ENCODE data around the gene MAP3K8.

The MAP3K8 gene

GRCh38 chr10:30467651-30468338, 33.8 kb downstream of the MAP3K8 start:
- TF ChIP-seq CTCF (IDR thresholded peaks at IDR 0.05) = no peak

GRCh38 chr10:30472414-30473155, 38.6 kb downstream of the MAP3K8 start:
- no peak for TF ChIP-seq CTCF (IDR thresholded peaks at IDR 0.05)

- TF ChIP-seq CTCF (IDR thresholded peaks at IDR 0.05) = no peak
These were observed 42.6 kb downstream of the MAP3K8 start for GRCh38 chr10:30476511-30477155.

GRCh38 chr10:30481603-30482002, 47.6 kb downstream of the MAP3K8 start:
- no peak for TF ChIP-seq CTCF (IDR thresholded peaks at IDR 0.05)

GRCh38 chr10:30488316-30488715, 54.3 kb downstream of the MAP3K8 start:
- TF ChIP-seq CTCF (IDR thresholded peaks at IDR 0.05) = no peak

GRCh38 chr10:30489346-30489745, 55.4 kb downstream of the MAP3K8 start:
- no peak for TF ChIP-seq CTCF (IDR thresholded peaks at IDR 0.05)

- no peak for TF ChIP-seq CTCF (IDR thresholded peaks at IDR 0.05)
These were observed 56.5 kb downstream of the MAP3K8 start for GRCh38 chr10:30490289-30491000.
